OCI-M1 (cell line): ENCODE results near the gene DCAF12.

ENCODE experiments used
- DNase-seq: peaks from one replicate; lab custom pipeline; 2025; lab: John Stamatoyannopoulos, UW

The DCAF12 gene

DNA sequence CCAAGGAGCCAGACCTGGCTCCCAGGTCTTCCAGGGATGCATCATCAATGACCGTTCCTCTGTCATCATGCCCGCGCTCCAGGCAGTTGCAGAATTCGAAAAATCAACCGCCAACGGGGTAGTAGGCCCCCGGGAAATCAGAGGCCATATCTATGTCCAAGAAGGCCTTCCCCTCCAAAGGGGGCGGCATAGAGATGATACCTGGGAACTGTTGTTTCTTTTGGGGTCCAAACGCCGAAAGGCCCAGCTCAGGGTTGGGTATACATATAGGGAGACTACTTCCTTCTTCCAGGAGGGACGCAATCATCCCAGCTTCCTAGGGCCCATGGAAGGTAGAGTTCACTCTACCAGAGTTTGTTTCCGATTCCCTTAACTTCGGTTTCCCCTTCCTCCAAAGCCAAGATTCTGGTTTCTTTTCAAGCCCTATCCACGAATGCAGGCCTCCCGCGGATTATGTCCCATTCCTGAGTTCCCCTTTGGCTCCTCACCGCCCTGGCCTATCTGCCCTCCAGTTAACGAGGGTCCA is 754 bp downstream of the DCAF12 start:
- DNase-seq, result peak; percentile 69

DNA sequence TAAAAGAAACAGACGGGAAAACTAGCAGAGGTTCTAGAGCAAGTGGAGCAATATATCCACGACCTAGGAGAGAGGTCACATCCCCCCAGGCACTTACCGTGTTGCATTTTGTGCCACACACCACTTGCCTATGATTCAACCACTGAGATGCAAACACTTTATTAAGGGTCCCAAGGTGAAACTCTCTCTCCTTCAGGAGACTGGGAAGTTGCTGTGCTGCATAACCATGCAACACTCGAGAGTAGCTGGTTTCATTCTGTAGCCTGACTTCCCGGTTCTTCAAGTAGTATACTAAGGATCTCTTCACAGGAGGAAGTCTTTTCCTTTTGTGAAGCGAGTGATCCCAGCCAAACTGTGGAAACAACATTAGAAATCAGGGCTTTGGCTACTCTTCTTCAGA is 1.6 kb downstream of the DCAF12 start:
- peak; percentile 60 for DNase-seq

GRCh38 chr9:34124099-34124498 is 2.4 kb downstream of the DCAF12 start:
- peak; percentile 54 for DNase-seq

- peak; percentile 78 for DNase-seq
Observed at GRCh38 chr9:34123682-34124081, 2.8 kb downstream of the DCAF12 start.

DNA sequence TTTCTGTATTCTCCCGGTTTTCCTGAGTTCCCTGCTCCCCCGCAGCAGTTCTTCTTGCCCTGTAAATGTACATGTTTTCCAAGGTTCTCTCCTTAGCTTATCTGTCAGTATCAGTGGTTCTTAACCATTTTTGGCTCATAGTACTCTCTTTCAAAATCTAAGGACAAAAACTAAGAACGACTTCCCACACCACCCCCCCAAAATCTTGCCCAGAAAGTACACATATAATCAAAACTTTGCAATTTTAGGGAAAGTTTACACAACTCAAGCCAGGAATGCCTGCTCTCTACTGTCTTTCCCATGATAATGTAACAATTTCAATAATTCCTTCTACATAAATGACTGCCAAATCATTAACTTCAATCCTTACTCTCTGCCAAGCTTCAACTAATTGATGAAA is 4.5 kb downstream of the DCAF12 start:
- DNase-seq, result no peak

GRCh38 chr9:34119713-34120112 is 6.8 kb downstream of the DCAF12 start:
- no peak for DNase-seq

DNA sequence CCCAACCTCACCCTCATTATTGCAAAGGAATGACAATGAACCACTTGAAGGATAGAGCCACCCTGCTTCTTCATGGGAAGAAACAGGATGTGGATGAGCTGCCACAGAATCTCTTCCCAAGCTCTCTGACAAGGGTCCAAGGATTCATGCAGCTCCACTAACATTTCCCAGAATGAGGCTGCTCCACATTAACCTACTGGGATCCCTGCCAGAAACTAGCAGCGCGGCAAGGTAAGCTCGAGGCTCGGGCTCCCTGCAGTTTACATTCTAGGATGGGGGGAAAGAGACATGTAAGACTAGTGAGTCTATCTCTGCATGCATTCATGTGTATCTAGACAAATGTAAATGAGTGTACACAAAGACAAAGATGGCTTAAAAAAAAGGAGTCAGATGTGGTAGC is 12.1 kb downstream of the DCAF12 start:
- no peak for DNase-seq

DNA sequence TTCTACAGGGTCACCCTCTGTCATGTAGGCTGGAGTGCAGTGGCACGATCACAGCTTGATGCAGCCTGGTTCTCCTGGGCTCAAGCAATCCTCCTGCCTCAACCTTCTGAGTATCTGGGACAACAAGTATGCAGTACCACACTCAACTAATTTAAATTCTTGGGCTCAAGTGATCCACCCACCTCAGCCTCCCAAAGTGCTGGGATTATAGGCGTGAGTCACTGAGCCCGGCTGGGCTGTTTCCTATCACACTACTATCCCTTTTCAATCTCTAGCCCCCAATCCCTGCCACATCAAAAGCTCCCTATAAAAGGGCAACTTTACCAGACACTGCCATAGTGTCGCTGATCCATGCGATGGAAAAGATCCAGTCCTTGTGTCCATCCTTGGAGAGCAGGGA is 20.4 kb downstream of the DCAF12 start:
- DNase-seq, result no peak

DNA sequence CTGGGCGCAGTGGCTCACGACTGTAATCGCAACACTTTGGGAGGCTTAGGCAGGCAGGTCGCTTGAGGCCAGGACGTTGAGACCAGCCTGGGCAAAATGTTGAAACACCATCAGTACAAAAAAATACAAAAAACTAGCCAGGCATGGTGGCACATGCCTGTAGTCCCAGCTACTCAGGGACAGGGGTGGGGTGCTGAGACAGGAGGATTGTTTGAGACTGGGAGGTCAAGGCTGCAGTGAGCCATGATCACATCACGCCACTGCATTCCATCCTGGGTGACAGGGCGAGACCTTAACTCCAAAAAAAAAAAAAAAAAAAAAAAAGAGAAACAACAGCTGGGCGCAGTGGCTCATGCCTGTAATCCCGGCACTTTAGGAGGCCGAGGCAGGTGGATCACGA is 23.7 kb downstream of the DCAF12 start:
- no peak for DNase-seq

DNA sequence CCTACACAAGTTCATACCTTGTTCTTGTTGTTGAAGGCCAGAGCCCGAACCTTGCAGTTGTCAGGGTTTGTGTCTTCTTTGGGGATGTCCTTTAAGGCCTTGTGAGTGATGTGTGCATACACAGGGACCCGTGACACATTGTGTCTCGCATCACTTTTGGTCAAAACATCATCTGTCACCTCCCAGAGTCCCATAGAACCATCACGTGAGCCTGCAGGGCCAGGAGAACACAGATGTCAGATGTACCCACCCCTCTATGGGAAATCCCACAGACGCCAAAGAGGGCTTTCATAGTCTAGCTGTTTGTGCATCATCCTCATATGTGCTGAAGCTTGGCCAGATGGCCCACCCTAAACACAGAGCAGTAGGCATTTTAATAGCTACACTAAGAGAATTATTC is 28.2 kb downstream of the DCAF12 start:
- DNase-seq, result no peak

DNA sequence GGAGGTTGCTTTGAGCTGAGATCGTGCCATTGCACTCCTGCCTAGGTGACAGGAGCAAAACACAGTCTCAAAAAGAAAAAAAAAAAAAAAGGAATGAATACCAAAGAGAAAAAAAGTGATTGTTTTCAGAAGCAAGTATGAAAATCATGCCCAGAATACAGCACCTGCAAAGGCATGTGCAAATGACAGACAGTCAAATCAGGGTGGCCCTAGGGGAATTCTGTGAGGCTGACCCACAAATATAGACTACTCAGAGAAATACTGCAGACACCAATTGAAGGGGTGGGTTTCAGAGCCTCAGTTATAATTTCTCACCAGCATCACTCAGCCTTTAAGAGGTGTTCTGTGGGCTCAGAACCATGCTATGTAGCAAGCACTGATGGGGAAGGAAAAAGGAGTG is 28.6 kb downstream of the DCAF12 start:
- DNase-seq, result no peak

DNA sequence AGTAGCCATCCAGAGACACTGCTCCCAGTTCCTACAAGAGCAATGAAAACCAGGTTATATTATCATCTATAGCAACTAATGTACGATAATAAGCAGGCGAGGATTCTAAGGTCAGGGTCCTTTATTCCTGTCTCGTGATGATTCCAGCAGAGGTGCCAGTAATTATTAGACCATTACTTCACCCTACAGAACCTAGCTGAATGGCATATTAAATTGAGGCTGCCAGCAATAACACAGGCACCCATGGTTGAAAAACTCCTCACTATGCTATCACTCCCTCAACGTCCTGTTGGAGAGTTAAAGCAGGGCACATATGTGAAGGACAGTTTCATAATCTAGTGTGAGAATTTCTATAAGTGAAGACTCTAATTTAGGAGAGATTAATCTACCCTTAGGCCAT is 29.7 kb downstream of the DCAF12 start:
- no peak for DNase-seq

DNA sequence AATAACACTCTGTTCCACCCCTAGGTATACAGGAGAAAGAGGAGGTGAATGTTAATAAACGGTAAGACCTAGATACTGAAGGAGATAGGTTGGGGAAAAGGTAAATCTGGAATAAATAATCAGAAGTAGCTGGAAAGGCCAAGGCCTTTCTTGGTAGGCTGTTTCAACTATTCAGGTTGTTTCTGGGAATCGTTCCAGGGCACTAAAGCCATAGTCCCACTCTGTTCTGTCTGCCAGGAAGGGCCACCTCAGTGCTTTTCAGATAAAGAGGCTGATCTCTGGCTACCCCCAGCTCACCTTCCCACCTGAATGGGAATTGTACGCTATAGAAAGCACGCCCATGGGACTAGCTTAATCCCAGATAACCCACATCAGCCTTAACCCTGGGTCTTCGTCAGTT is 32.9 kb downstream of the DCAF12 start:
- no peak for DNase-seq

DNA sequence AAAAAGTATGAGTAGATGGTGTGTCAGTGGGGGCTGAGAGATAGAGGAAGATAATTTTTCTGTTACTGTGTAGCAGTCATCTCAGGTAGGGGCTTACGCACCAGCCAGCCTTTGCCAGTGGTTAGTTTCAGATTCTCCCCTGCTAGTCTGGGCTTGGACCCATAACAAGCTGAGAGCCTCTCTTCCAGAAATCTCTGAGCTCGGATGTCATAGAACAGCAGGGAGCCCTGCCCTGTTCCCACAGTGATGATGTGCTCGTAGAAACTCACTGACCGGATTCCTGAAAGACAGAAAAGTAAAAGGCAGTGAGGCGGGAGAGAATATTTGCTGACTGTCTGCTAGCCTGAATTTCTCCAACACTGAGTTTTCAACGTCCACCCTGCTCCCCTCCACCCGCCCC is 37.2 kb downstream of the DCAF12 start:
- DNase-seq, result no peak

- DNase-seq, result no peak
Observed at GRCh38 chr9:34087370-34087769, 39.1 kb downstream of the DCAF12 start.

- DNase-seq, result peak; percentile 24
Observed at GRCh38 chr9:34086864-34087263, 39.6 kb downstream of the DCAF12 start.

- DNase-seq, result no peak
Observed at GRCh38 chr9:34085581-34086500, 40.7 kb downstream of the DCAF12 start.

- no peak for DNase-seq
Observed at GRCh38 chr9:34084562-34084961, 41.9 kb downstream of the DCAF12 start.

DNA sequence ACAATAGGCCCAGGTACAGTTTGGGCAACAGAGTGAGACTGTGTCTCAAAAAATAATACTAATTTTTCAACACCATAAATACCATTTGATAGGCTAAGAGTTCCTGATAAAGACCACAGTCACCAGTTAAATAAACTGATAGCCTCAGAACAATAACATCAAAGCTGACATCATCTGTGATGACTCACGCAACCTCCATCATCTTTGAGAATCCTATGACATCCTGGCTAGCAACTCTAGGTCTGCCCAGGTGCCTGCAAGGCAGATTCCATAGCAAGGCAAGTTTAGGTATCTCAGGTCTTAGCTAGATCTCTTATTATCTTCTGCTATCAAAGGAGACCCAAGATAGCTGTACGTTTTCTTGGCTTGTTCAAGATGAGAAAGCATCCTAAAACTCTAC is 47.3 kb downstream of the DCAF12 start:
- no peak for DNase-seq

DNA sequence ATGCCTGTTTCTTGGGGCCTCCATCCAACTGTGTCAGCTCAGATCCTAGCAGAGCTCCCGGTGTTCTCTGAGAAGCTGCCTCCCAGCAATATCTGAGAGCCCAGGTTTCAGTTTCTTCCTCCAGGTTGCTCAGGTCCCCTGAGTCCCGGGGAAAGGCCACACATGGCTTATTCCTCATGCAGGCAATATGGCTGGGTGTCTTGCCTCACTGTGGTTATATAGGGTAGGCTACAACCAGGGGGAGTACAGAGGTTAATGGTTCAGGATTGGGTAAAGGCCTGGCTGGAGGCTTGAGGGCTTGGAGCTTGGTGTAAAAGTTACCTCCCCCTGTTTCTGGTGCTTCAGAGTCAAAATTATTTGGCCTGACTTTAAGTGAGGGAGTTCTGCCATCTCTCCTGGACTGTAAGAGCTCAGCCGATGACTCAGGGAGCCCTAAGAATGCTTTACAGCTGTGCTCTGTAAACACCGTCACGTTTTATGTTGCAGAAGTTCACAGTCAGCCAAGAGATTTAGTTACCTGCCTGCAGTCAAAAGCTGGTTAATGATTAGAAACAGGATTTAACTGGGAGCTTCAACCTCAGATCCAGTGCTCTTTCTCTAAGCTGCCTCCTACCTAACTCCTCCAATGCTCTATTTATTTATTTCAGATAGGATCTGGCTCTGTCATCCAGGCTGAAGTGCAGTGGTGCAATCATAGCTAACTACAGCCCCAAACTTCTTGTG is 53.5 kb downstream of the DCAF12 start:
- DNase-seq, result no peak

DNA sequence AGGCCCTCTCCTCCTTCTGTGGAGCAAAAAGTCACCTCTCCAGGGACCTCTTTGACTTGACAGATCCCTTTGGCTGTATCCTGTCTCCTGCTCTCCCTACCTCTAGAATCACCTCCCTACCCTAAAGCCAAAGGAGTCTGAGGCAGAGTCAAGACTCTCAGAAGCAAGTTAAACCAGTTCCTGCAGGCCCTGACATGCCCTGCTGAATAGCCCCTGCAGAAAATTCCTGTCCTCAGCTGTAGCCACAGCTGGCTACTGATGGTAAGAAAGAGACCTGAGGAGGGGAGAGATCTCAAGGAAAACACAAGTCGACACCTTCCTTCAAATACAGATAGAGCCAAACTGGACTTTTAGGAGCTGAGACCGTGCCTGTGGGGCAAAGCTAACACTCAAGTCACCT is 54.1 kb downstream of the DCAF12 start:
- no peak for DNase-seq

DNA sequence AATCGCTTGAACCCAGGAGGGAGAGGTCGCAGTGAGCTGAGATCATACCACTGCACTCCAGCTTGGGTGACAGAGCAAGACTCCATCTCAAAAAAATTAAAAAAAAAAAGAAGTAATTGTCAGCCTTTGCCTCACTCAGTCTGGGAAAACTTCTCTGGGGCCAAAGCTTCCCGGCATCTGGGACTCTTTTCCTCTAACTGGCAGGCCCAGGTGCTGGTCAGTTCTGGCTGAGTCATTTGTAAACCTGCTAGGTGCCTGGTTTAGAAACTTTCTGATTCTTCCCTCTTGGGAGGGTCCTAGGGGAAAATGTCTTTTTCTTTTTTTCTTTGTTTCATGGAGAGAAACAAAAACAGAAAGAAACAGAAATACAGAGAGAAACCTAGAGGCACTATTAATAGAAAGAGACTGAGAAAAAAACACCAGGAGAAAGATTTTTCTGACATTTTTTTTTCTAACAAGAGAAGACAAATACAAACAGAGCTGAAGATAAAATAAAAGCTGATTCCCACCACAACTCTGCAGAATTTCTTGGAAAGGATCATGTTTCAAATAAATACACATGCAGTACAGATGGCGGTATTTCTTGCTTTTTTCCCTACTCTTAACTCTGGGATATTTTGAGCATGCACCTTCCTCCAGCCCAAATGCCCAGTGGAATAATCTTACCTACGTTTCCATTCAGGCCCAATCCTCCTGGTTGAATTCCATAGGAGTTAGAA is 55.7 kb downstream of the DCAF12 start:
- DNase-seq, result no peak

DNA sequence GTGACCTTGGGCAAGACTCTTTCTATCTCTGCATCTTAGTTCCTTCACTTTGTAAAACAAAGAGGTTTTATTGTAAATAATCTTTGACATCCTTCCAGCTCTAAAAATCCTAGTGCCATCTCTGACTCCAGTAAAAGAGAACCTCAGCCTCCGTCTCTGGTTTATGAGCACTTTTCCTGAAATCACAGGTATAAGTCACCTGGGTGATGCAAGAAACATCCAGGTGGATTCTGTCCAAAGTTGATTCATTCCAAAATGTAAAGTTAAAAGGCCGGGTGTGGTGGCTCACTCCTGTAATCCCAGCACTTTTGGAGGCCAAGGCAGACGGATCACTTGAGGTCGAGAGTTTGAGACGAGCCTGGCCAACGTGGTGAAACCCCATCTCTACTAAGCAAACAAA is 56.7 kb downstream of the DCAF12 start:
- DNase-seq, result no peak
